HUES6 (cell line): ENCODE data around the gene SLC11A2.

ENCODE experiments used
- H3K27ac ChIP-seq: 2 replicates; pipeline ENCODE4 v1.7.0; 2013; ENCODE audit warnings: low read depth, mild to moderate bottlenecking, low read length, inconsistent platforms
- H3K27me3 ChIP-seq: 2 replicates; pipeline ENCODE4 v1.6.1; 2013; ENCODE audit warnings: low read length; ENCODE audit not compliant: control insufficient read depth, insufficient read depth
- H3K36me3 ChIP-seq: 2 replicates; pipeline ENCODE4 v1.6.1; 2013; ENCODE audit warnings: low read length; ENCODE audit not compliant: control insufficient read depth, insufficient read depth
- H3K4me1 ChIP-seq: 2 replicates; pipeline ENCODE4 v1.6.1; 2013; ENCODE audit warnings: low read length; ENCODE audit not compliant: control insufficient read depth, insufficient read depth
- H3K4me3 ChIP-seq: 2 replicates; pipeline ENCODE4 v1.5.1; 2013; ENCODE audit warnings: low read depth, low read length
- H3K9ac ChIP-seq: one replicate; pipeline ENCODE4 v1.6.1; 2013; ENCODE audit warnings: mild to moderate bottlenecking, low read length
- H3K9me3 ChIP-seq: 2 replicates; pipeline ENCODE4 v1.6.1; 2013; ENCODE audit warnings: low read depth, low read length; ENCODE audit not compliant: control insufficient read depth, insufficient read depth

SLC11A2 gene

DNA sequence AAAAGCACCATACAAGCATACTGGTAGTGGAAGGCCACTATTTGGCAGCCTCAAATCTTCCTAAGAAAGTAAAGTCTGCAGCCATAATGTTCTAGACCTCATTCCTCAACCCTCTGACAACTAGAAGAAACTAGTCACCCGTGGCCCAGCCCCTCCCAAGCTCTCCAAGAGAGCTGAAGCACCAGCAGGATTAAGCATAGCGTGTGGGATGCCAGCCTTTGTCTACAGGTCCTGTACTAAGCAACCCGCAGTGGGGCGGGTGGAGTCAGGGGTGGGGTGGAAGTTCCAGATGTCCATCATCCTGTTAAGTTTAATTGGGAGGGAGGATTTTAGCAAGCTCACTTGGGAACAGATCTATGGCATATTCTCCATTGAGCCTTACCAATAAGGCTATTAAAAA, 14.2 kb downstream of the SLC11A2 start:
- Histone ChIP-seq H3K27me3 (no peaks in the 10 kb centered on the region), H3K36me3 (peaks cover 14% of the 10 kb centered on the region), H3K4me3 (no peak overlapping the region), H3K9me3 (no peaks in the 10 kb centered on the region), H3K9ac (no peak overlapping the region), H3K4me1 (peaks cover 11% of the 10 kb centered on the region; the same call in 1 of the 2 replicates), H3K27ac (no peak overlapping the region)

DNA sequence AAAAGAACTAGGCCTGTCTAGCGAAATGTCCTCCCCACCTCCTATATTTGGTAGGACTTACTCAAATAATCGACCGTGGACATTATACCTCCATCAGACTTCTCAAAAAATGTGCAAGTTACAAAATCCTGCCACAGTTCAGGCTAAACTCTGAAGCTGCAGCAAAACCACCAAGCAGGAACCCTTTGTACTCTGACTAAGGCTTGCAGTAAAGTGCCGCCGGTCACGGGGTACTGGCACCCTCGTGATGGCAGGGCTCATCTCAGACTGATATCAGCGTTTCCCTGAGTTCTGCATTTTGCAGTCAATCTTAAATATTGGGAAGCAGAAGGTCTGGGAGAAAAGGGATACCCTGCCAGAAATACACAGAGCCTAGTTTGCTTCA, 17.1 kb downstream of the SLC11A2 start:
- peaks cover 21% of the 10 kb centered on the region for H3K4me1 ChIP-seq

DNA sequence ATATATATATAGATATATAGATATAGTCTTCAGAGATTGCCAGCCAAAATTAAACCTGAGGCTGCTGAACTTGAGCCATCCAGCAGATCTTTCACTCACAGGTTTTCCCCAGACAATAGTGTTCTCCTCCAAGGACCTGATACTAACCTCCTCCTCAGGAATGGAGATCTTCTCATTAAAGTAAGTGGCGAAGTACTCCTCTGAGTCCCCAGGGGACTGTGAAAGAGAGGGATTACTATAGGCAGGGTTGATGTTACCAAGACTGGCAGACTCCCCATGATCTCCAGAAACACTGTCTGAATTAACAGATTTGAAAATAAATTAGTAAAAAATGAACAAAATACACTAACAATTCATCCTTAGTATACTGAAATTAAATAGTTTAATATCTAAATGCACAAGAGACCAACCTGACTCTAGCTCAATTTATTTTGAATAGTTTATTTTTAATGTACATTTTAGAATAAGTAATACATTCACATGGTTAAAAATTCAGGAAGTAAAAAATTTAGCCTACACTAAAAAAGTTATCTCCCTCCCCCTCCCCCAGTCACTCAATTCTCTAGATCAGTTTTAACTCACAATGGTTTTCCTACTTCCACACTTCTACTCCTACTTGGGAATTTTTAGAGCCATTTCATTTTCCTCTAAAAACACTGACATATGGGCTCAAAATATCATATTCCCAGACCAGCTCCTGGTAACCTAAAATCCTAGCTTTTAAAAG, 17.7 kb downstream of the SLC11A2 start:
- Histone ChIP-seq H3K36me3 (peaks cover 37% of the 10 kb centered on the region), H3K9ac (no peak overlapping the region), H3K4me1 (peaks cover 21% of the 10 kb centered on the region), H3K27me3 (no peaks in the 10 kb centered on the region), H3K9me3 (no peaks in the 10 kb centered on the region), H3K4me3 (no peak overlapping the region), H3K27ac (no peak overlapping the region; the same call in 1 of the 2 replicates)

More for the DNA sequence above, 17.1 kb downstream of the SLC11A2 start:
- Histone ChIP-seq H3K9me3 (no peaks in the 10 kb centered on the region), H3K4me3 (no peak overlapping the region), H3K27me3 (no peaks in the 10 kb centered on the region), H3K27ac (no peak overlapping the region; the same call in 1 of the 2 replicates), H3K36me3 (peaks cover 34% of the 10 kb centered on the region), H3K9ac (no peak overlapping the region)

DNA sequence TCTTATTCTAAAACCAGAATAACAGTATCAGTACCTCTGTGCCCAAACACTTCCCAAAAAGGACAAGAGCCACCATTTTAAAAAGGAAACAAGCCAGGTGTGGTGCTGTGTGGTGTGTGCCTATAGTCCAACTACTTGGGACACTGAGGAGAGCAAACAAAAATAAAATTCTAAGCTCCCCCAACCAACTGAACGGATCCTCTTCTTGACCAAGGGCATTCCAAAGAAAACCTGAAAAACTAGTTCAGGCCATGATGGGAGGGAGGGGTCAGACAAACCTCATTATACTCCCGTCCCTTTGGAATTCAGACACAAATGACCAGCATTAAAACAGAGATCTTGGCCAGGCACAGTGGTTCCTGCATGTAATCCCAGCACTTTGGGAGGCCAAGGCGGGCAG, 20.5 kb downstream of the SLC11A2 start:
- peak overlapping the region; percentile 31; the same call in 1 of the 2 replicates for H3K27ac ChIP-seq
- H3K4me1 ChIP-seq: peaks cover 21% of the 10 kb centered on the region
- no peaks in the 10 kb centered on the region for H3K9me3 ChIP-seq
- H3K4me3 ChIP-seq: no peak overlapping the region
- H3K27me3 ChIP-seq: no peaks in the 10 kb centered on the region
- peaks cover 45% of the 10 kb centered on the region for H3K36me3 ChIP-seq
- H3K9ac ChIP-seq: no peak overlapping the region

DNA sequence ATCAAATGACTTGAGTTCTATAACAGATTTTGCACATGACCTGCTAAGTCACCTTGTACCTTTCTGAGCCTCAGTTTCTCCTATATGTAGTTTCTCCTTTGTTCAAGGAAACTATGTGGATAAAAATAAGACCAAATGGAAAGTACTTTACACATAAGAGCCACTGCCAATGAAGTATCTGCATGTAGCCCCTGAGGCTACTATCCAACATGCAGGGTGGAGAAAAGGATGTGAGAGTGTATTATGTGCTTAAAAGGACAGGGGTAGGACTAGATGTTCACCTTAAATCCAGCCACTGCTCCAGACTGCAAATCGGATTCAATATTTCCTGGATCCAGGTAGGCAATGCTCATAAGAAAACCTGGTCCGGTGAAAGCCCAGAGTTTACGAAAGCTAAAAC, 21.2 kb downstream of the SLC11A2 start:
- Histone ChIP-seq H3K4me3 (no peak overlapping the region), H3K36me3 (peaks cover 51% of the 10 kb centered on the region), H3K27me3 (no peaks in the 10 kb centered on the region), H3K4me1 (peaks cover 21% of the 10 kb centered on the region), H3K27ac (peak overlapping the region; percentile 31; the same call in 1 of the 2 replicates), H3K9ac (no peak overlapping the region), H3K9me3 (no peaks in the 10 kb centered on the region)

DNA sequence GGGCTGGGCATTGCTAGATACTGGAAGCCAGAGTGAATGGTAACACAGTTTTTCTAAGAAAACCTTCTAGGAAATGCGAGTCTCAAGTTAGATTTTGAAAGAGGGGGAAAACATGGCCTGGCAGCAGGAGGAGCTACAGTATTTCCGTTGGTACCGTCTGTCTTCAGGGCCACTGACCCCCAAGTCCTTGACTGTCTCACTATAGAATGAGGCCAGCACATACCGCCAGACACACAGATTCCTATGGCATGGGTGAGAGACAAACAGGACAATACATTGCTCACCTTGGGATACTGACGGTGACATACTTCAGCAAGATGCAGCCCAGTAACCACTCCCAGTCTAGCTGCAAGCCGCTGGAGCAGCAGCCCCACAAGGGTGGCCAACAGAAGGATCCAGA, 21.7 kb downstream of the SLC11A2 start:
- H3K4me3 ChIP-seq: no peak overlapping the region
- peaks cover 53% of the 10 kb centered on the region for H3K36me3 ChIP-seq
- H3K27me3 ChIP-seq: no peaks in the 10 kb centered on the region
- H3K27ac ChIP-seq: no peak overlapping the region
- H3K9me3 ChIP-seq: no peaks in the 10 kb centered on the region
- H3K4me1 ChIP-seq: peaks cover 17% of the 10 kb centered on the region
- no peak overlapping the region for H3K9ac ChIP-seq

DNA sequence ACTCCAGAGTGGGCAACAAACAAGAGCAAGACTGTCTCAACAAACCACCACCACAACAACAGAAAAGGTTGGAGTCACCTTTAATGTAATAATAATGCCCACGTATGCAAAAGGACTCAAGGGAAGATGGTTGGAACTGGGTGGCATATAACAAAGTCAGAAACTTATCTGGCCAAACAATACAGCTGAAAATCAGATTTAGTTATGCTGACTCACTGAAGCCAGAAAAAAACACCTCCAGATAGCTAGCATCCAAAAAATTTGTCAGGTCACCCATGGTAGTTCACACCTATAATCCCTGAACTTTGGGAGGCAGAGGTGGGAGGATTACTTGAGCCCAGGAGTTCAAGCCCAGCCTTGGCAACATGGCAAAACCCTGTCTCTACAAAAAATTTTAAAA, 24.4 kb downstream of the SLC11A2 start:
- no peak overlapping the region for H3K4me3 ChIP-seq
- peaks cover 57% of the 10 kb centered on the region for H3K36me3 ChIP-seq
- no peaks in the 10 kb centered on the region for H3K27me3 ChIP-seq
- no peaks in the 10 kb centered on the region for H3K9me3 ChIP-seq
- peaks cover 10% of the 10 kb centered on the region for H3K4me1 ChIP-seq
- no peak overlapping the region for H3K9ac ChIP-seq
- no peak overlapping the region for H3K27ac ChIP-seq

DNA sequence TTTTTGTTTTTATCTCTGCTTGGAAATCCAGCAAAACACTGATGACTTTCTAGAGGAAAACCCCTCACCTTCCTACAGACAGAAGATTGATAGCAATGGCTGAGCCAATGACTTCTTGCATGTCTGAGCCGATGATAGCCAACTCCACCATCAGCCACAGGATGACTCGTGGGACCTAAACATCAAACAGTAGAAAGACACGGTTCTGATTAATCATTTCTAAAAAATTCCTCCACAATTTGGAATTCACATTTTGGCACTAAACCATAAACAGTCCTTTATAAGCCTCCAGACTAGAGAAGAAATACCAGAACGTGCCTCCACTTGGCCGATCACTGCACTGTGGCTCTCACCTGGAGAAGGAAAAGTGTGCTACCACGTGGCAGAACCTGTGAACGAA, 25.9 kb downstream of the SLC11A2 start:
- H3K4me1 ChIP-seq: peaks cover 1% of the 10 kb centered on the region; the same call in 1 of the 2 replicates
- H3K27me3 ChIP-seq: no peaks in the 10 kb centered on the region
- H3K9ac ChIP-seq: no peak overlapping the region
- no peak overlapping the region for H3K27ac ChIP-seq
- no peaks in the 10 kb centered on the region for H3K9me3 ChIP-seq
- no peak overlapping the region for H3K4me3 ChIP-seq
- H3K36me3 ChIP-seq: peaks cover 62% of the 10 kb centered on the region

DNA sequence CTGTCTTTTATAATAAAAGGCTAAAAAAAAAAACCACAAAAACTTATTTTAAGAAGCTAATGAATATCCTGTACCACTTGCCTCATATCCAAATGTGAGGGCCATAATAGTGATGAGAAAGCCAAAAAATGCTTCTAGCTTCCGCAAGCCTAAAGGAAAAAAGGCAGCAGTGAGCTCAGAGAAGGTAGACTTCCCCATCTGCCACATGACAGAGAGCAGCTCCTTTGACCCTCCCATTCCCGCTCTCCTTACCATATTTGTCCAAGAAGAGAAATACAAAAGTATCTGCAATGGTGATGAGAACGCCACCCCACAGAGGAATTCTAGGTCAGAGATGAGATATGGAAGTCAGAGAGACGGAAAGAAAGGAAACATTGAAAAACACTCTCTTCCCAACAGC, 27.1 kb downstream of the SLC11A2 start:
- H3K27ac ChIP-seq: no peak overlapping the region
- H3K36me3 ChIP-seq: peaks cover 62% of the 10 kb centered on the region

DNA sequence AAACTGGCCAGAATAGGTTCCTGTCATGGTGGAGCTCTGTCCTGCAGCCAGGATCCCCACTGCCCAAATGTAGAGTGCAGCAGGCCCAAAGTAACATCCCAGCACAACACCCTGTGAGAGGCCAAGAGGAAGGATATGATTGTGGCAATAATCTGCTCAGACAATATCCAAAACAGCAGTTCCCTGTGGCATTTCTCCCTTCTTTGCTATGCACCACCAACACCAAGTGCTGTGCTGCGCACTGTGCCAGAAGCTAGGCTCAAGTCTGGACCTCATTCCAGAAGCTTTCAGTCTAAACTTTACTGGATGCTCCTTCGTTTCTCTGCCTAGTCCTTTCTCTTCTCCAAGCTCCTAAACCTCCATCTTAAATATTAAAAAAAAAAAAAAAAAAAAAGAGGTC, 33.4 kb downstream of the SLC11A2 start:
- peaks cover 83% of the 10 kb centered on the region for H3K36me3 ChIP-seq
- no peaks in the 10 kb centered on the region for H3K4me1 ChIP-seq
- no peaks in the 10 kb centered on the region for H3K27me3 ChIP-seq
- H3K27ac ChIP-seq: no peak overlapping the region
- H3K4me3 ChIP-seq: no peak overlapping the region
- H3K9me3 ChIP-seq: no peaks in the 10 kb centered on the region
- H3K9ac ChIP-seq: no peak overlapping the region

More for the DNA sequence above, 27.1 kb downstream of the SLC11A2 start:
- no peaks in the 10 kb centered on the region for H3K9me3 ChIP-seq
- H3K4me1 ChIP-seq: no peaks in the 10 kb centered on the region
- H3K4me3 ChIP-seq: no peak overlapping the region
- H3K27me3 ChIP-seq: no peaks in the 10 kb centered on the region
- no peak overlapping the region for H3K9ac ChIP-seq

DNA sequence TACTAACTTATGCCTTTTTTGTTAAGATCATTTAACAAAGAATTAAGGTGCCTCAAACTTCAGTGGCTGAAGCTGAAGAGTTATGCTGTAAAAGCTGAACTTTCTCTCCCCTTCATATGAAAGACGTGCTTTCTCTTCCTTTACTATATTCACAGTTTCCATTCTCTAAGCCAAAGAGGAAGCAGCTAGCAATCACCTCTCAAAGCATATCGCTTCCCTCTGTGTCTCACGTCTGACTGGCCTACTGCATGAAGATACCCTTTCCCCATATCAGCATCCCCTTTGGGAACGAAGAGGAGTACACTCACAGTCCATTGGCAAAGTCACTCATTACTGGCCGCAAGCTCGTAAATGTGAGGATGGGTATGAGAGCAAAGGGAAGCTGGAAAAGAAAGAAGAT, 34.9 kb downstream of the SLC11A2 start:
- H3K4me1 ChIP-seq: no peaks in the 10 kb centered on the region
- H3K27me3 ChIP-seq: no peaks in the 10 kb centered on the region
- no peak overlapping the region for H3K27ac ChIP-seq
- H3K9ac ChIP-seq: no peak overlapping the region
- H3K36me3 ChIP-seq: peaks cover 78% of the 10 kb centered on the region
- H3K4me3 ChIP-seq: no peak overlapping the region
- H3K9me3 ChIP-seq: no peaks in the 10 kb centered on the region
